GM21526 (cell line): Measurements from ENCODE around the gene ASAP2.

Experiments
- ATAC-seq: cut with Tn5 transposase; IDR thresholded peaks from one replicate; pipeline ENCODE4 v1.9.1; 2021; ENCODE audit warnings: moderate library complexity; ENCODE audit not compliant: unreplicated experiment, low FRiP score

Gene ASAP2

DNA sequence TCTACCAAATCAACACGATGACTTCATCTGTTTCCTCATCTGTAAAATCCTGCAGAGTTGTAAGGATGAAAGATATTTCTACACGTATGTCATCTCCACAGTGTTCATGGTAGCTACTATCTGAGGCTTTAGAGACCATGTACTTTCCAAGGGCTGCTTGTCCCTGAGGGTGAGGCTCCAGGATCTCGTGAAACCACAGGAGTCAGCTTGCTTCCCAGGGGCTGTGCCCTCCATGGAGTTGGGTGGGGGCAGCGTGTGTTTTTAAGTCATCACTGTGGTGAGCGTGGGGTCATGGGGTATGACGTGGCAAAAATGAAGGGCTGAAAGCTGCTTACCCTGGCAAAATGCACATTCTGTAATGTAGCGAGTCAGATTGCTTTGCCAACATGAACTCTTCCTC lies 81.6 kb downstream of the ASAP2 start:
- no peak for ATAC-seq

DNA sequence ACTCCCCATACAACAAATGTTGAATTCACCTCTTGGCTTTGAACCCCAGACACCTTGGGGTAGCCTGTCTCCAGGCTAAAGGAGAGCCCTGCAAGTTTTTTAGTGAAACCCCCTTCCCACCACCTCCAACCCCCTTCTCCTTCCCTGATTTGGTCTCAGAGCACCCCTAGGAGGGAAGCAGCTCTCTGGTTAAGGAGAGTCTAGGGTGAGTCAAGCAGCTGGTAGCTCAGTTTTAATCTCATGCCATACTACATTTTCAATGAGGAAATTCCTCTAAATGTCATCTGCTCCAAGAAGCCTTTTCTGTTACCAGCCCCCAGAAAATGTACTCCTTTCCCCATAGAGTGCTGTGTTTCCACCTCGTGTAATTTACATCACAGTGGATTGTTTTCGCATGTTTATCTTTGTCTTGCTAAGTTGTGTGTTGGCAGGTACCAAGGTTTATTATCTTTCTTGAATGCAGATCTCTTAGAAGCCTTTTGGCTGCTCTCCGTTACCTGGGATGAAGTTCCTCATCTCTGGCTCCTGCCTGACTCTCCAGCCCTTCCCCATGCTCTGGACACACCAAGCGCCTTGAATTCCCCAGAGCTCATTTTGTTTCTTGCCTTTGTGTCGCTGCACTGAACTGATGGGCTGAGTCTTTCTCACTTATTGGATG lies 82.2 kb downstream of the ASAP2 start:
- no peak for ATAC-seq

DNA sequence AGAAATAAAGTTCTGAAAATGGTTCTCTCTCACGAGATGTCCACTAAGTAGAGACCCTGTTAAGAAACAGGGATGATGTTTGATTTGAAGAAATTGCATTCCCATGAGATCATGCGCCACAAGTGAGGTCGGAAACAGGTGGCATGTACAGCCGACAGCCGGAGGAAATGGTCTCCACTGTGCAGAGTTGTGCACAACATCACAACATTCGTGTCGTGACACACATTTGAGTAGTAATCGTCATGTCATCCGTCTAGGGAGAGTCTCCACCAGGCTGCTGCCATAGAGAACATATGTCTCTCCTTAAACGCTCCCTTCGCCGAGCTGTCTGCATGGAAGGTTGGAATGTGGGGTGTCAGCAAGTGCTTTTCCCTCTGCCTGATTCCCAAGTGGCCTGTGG lies 84.7 kb downstream of the ASAP2 start:
- ATAC-seq, result no peak

DNA sequence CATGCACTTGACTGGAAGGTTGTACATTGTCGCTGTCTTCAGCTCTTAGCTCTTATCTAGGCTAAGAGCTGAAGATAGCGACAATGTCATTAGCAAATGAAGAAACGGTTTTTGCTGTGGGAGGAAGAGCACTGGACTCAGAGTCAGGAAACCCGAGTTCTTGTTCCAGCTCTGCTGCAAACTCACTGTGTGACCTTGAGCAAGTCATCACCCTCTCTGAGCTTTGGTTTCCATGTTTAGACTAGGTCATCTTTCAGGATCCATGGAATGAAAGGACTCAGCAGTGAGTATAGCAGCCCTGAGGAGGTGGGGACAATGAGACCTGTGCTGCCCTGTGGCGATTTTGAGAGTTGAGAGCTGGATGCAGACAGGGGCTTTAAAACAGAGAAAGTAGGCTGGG lies 85.3 kb downstream of the ASAP2 start:
- ATAC-seq, result no peak

DNA sequence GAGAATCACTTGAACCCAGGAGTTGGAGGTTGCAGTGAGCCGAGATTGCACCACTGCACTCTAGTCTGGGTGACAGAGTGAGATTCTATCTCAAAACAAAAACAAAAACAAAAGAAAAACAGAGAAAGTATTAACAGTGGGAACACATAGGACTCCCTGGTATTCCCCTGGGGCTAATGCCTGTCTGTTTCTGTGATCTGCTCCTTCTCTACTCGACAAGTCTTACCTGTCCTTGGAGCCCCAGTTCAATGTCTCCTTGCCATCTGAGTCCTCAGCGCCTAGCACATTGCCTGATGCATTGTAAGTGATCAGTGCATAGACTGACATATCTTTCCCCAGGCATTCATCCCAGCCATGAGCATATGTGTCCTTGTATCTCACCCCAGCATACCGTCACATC lies 85.8 kb downstream of the ASAP2 start:
- no peak for ATAC-seq

DNA sequence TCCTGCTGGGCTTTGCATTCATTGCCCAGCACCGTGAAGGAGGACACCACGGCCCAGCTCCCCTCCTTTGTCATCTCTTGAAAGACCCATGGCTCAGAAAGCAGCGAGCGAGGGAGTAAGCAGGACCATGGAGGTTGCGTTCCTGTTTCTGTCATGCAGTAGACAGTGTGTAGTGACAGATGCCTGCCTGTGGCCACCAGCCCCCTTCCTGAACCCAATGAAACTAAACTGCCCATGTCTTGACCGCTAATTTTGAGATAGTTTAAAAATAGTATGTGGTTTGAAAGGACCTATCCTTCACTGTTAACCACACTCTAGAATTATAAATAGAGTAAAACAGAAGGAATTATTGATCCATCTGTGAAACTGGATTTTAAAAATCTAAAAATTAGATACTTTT lies 88.2 kb downstream of the ASAP2 start:
- no peak for ATAC-seq

DNA sequence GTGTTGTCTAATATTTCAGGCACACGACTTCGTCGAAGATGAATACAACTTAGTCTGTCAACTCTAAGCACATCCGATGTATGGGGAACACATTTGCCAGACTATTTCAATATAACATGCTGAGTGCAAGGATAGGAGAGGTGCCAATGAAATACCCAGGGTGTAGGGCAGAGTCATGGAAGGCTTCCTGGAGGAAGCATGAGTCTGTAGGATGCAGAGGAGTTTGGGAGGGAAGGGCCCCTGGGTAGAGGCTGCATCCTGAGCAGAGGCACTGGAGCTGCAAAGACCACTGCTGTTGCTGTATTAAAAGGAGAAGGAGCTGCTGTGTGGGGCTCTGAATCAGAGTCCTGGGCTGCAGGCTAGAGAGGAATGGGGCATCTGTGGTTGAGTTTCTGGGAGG lies 89.9 kb downstream of the ASAP2 start:
- ATAC-seq, result no peak

DNA sequence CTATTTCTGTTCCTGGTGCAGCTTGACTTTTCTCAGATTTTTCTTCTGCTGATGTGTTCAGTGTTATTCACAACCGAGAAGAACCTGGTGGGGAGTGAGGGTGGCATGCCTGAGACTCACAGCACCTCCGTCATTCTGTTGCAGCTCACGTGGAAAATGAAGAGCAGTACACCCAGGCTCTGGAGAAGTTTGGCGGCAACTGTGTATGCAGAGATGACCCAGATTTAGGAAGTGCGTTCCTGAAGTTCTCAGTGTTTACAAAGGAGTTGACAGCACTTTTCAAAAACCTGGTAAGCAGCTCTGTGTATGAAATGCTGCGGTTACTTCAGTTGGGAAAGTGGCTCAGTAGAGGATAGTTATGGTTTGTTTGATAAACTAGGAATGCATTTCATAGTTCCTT lies 90.5 kb downstream of the ASAP2 start:
- ATAC-seq, result no peak

DNA sequence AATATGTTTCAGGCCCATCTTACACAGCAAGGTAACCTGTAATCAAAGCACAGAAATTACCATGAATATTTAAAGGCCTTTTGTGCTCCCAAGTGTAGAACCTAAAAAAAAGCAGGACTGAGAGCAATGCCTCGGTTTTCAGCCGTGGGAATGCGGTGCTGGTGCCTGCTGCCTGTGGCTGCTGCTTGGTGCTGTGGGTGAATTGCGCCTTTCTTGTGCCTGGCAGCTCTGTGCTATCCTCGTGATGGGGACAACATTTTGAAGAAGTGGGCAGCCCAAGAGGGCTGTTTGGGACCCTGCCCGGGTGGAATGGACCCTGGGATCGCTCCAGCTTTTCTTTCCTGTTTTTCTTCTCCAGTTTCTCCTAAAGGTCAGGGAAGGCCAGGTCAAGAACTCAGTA lies 91.2 kb downstream of the ASAP2 start:
- ATAC-seq, result no peak

DNA sequence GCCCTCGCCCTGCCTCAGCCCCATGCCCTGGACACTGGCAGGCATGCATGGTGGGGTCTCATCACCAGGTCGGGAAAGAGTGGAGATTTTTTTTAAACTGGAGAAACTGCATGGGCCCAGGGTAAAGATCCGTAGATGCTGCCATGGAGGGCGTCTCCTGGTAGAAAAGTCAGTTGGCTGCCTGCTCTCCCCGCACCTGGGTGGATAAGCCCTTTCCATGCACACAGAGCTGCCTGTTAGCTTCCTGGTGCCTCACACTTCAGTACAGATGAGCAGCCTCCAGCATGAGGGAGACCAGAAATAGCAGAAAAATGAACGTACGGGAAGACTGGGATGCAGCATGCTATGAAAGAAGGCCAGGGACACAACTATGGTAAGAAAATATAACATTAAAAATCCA lies 92.0 kb downstream of the ASAP2 start:
- ATAC-seq, result no peak

DNA sequence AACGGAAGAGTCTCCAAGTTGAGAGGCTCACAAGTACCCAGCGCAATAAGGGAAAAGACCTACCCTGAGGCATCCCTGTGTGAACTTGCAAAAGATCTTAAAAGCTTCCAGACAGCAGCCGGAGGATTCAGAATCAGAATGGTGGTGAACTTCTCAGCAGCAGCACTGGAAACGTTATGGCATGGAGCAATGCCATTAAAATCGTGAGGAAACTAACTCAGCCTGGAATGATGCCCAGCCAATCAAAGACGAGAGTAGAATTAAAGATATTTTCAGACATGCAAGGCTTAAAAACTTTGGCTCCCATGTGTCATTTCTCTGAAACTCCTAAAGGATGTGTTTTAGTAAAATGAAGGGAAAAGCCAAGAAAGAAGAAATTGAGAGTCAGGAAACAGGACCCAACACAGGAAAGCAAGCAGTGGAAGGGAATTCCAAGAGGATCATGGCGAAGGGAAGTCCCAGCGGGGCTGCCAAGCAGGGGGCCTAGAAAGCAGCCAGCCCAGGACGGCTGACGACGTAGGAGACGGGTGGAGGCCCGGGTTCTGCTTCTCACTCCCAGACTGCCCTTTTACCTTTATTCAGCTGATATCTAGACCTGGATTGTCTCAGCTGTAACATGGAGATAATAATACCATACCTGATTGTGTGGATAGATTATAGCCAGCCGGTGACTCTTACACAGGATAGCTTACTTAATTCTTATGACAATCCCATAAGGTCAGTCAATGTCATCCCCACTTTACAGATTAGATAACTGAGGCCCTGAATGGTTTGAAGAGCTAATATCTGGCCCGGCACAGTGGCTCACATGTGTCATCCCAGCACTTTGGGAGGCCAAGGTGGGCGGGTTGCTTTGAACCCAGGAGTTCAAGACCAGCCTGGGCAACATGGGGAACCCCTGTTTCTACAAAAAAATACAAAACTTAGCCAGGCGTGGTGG lies 92.8 kb downstream of the ASAP2 start:
- ATAC-seq, result no peak

DNA sequence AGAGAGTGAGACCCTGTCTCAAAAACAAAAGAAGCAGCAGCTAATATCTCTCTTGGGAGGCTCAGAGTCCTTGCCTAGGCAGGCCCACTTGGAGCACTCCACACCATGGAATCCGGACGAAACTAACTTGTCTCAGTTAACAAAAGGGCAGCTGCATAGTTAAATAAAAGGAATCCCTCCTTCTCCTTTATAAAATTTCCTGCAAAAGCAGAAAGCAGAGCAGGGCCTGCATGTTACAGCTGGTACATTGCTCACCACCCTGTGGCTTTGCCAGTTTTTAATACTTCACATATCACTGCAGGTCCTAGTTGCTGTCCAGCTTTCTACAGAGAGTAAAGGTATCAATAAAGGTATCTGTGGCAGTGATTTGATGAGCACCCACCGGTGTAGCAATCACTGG lies 93.6 kb downstream of the ASAP2 start:
- no peak for ATAC-seq

DNA sequence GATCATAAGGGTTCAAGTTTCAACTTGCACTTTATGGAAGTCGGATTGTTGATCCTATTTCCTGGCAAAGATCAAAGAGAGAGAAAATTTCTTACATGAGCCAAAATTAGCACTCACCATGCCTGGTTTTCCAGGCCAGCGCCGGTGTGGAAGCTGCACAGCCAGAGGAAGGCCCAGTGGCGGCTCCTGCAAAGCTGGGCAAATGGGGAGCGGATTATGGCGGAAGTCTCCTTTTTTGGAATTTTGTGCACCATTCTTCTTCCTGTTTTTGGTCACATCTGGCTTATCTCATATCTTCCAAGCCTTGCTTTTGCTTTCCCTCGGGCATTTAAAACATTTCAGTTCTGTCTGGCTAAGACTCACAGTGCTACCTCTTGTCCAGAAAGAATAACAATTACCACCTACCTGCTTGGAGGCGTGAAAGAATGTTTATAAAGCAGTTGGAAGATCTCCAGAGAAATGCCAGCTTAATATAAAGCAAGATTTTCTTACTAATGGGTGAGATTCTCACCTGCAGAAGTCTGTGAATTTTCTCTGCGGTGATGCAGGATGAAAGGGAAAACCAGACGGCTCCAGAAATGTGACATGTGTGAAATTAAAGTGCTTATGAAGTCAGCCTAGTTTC lies 94.3 kb downstream of the ASAP2 start:
- ATAC-seq, result no peak

DNA sequence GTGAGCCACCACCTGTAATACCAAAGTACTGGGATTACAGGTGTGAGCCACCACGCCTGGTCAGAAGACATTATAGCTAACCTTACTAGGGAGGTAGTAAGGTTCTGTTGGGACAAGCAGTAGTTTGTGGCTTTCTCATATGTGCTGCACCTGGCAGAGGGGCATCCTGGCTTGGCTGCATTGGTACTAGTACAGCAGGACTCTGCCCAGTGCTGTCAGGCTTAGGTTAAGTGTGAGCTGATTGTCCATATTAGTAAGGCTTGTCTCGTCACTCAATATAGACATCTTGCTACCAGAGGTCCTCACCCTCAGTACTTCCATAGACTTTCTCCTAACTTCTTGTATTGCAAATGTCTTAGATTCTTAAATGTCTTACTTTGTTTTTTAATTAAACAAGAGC lies 96.1 kb downstream of the ASAP2 start:
- no peak for ATAC-seq

DNA sequence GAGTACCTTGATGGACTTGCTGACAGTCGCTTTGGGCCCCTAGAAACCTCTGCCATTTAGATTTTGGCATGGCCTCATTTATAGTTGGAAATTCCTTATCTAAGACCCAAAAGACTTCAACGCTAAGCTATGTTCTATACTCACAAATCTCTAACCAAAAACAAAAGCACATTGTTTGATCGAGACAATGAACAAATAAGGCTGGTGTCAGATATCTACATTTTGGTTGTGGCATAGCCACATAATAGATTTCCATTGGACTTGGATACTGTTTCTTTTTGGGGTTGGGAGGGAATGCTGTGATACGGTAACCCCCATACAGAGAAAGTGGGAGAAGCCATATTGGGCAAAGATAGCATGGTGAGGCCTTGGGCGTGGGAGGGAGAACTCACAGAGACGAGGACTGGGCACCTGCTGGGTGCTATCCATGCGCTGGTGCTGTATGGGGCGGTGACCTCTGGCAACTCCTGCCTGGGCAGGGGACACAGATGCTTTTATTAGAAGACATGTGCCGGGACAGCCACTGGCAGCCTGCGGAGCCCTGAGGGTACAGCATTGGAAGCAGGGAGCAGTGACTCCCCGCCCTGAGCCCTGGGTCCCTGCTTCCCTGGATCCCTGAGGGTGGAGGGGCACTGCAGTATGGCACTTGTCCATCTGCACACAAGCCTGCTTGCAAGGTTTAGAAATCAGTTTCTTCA lies 97.1 kb downstream of the ASAP2 start:
- ATAC-seq, result no peak

DNA sequence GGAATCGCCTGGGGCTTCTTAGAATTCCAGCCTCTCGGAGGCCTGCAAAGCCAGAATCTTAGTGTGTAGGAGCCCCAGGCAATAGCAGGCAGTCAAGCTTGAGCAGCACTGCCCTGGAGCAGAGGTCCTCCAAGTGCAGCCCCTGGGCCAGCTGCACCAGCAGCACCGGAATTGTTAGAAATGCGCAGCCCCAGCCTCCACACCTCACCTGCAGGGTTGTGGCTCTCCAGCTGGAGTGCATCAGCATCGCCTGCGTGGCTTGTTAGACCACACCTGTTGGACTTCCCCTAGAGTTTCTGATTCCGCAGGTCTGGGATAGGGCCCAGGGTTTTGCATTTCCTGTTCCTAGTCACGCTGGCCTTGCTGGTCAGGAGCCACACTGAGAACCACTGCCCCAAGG lies 100.3 kb downstream of the ASAP2 start:
- ATAC-seq, result no peak

DNA sequence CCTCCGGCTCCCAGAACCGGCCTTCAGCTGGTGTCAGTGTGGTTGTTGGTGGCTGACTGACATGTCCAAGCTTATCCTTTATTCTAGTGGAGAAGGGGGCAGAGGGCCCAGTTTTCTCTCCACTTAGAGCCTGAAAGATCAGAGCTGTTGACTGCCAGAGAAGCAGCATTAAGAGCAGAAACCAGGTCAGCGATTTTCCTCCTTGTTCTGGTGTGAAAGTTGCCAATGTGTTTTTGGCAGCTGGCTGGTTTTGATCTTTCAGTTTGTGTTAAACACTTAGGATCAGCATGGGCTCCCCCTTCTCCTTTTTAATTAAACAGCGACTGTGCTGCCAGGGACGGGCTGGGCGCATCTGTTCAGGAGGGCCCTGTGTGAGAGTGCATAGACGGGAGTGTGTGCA lies 100.9 kb downstream of the ASAP2 start:
- ATAC-seq, result no peak

DNA sequence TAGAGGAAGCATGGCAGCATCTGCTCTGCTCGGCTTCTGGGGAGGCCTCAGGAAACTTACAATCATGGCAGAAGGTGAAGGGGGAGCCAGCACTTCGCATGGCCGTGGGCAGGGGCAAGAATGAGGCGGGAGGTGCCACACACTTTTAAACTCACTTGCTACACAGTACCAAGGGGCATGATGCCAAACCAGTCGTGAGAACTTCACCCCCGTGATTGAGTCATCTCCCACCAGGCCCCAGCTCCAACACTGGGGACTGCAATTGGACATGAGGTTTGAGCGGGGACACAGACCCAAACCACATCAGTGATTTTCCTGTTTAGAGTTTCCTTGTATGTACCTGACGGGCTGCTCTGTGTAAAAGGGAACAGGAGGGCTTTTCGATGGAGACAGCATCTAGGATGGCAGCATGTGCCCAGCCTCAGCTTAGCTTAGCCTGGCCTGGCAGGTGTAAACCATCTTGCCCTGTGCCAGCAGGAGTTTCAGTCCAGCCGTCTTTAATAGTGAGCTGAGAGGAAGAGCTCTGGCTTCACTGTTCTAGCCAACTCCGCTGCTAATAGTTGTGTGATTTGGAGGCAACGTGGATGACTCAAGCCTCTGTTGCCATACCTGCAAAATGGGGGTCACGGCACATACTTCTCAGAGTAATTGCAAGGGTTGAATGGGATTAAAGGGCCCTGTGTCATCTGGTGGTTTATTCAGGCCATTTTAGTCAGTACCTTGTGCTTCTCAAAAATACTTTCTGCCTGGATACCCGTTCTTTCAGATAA lies 101.8 kb downstream of the ASAP2 start:
- ATAC-seq, result no peak

DNA sequence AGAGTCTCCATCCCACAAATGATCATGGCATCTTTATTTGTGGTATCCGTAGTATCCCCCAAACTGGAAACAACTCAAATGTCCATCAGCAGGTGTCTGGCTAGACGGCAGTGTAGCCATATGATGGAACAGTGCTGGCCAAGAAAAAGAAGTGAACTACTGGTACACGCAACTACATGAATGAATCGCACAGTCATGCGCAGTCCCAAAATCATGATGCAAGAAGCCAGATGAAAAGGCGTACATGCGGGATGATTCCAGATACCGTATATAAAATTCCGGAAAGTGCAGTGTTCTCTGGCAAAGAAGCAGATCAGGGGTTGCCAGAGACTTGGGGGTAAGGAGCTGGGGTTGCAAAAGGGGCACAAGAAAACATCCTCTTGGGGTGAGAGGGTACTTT lies 102.5 kb downstream of the ASAP2 start:
- ATAC-seq, result no peak

DNA sequence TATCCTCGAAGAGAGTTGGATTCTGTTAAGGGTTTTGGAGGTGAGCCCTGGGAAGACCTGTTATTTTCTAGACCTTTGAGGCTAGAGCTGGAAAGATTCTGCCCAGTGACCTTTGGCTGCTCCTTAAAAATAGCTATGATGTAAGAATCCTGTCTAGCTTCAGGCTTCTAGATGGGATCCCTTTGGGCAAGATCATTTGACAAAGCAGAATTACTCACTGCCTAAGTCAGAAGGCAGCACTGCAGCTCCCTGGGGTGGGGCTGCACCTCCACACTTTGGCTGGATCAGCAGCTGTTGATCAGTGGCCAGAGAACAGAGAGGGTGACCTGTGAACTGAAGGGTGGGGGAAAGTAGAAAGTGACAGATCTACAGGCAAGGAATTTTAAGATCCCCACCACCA lies 103.8 kb downstream of the ASAP2 start:
- ATAC-seq, result no peak
